H1 (cell line): Measurements from ENCODE around the gene MXRA8. TPM values are rescaled to one million over a fixed set of nuclear protein-coding genes. Genes with fewer than 3 reads are reported as not detected.

Experiments
- CTCF ChIA-PET: fragments of 300-600 bp; sonication (Branson Sonifier 250); formaldehyde crosslinking; loops from one replicate; lab custom pipeline; 2021; ENCODE audit not compliant: partially characterized antibody; lab: Charles Lee
- POLR2A ChIA-PET: fragments of 300-600 bp; sonication (Branson Sonifier 250); formaldehyde crosslinking; loops from one replicate; lab custom pipeline; 2021; ENCODE audit warnings: inconsistent platforms; ENCODE audit not compliant: partially characterized antibody; lab: Charles Lee
- DNase-seq, 2 experiments: peaks; one replicate each; pipeline versions ENCODE4 v3.0.0 to v3.0.0-alpha.2; 2010 to 2022; ENCODE audit warnings: low spot score in 2 of 2, low read depth in 1 of 2, mixed read lengths in 1 of 2
- FAIRE-seq: peaks from 2 replicates; lab custom pipeline; 2011; peaks lifted over from hg19 to GRCh38; lab: Jason Lieb, UNC
- H2AFZ ChIP-seq: 2 replicates; pipeline ENCODE4 v1.8.1; 2012; ENCODE audit warnings: low read length, inconsistent platforms
- H2AK5ac ChIP-seq: 2 replicates; pipeline ENCODE4 v1.6.1; 2013; ENCODE audit warnings: low read depth, low read length
- H2BK120ac ChIP-seq: replicated peaks from 2 replicates; pipeline ENCODE3; 2013; ENCODE audit warnings: low read depth, low read length, inconsistent platforms
- H2BK12ac ChIP-seq: 2 replicates; pipeline ENCODE4 v1.6.1; 2013; ENCODE audit warnings: low read depth, low read length
- H2BK15ac ChIP-seq: 2 replicates; pipeline ENCODE4 v1.6.1; 2013; ENCODE audit warnings: low read length
- H2BK20ac ChIP-seq: 2 replicates; pipeline ENCODE4 v1.6.1; 2013; ENCODE audit warnings: low read length
- H2BK5ac ChIP-seq: 2 replicates; pipeline ENCODE4 v1.6.1; 2013; ENCODE audit warnings: low read depth, low read length
- H3K14ac ChIP-seq: 2 replicates; pipeline ENCODE4 v1.6.1; 2013; ENCODE audit warnings: inconsistent platforms; ENCODE audit not compliant: insufficient read length
- H3K18ac ChIP-seq: 2 replicates; pipeline ENCODE4 v1.6.1; 2013; ENCODE audit warnings: low read length; ENCODE audit errors: extremely low read depth
- H3K23ac ChIP-seq: 2 replicates; pipeline ENCODE4 v1.6.1; 2013; ENCODE audit warnings: inconsistent platforms; ENCODE audit not compliant: insufficient read length
- H3K23me2 ChIP-seq: 2 replicates; pipeline ENCODE4 v1.6.1; 2013; ENCODE audit warnings: low read depth, low read length
- H3K27ac ChIP-seq: 2 replicates; pipeline ENCODE4 v1.6.1; 2011; ENCODE audit warnings: low read depth, low read length, inconsistent platforms
- H3K27me3 ChIP-seq, 4 experiments: replicated peaks in 1 of 4; 1 replicate in 1 of 4; 2 replicates in 3 of 4; pipeline versions ENCODE4 v1.6.1 to v1.8.1; 2011 to 2013; ENCODE audit warnings: low read length in 3 of 4, mild to moderate bottlenecking in 3 of 4, inconsistent platforms in 2 of 4, mixed read lengths in 2 of 4, moderate library complexity in 1 of 4; ENCODE audit not compliant: control insufficient read depth in 3 of 4, insufficient read depth in 3 of 4; ENCODE audit errors: extremely low read depth in 1 of 4
- H3K36me3 ChIP-seq, 4 experiments: 2 replicates each; pipeline versions ENCODE4 v1.6.1 to v1.8.1; 2011 to 2013; ENCODE audit warnings: mild to moderate bottlenecking in 4 of 4, low read length in 3 of 4, moderate library complexity in 2 of 4, control low read depth in 1 of 4, inconsistent platforms in 1 of 4; ENCODE audit not compliant: insufficient read depth in 4 of 4, control insufficient read depth in 2 of 4
- H3K4ac ChIP-seq: replicated peaks from 2 replicates; pipeline ENCODE3; 2013; ENCODE audit warnings: low read length, low read depth, mixed read lengths, inconsistent platforms; ENCODE audit not compliant: insufficient read length
- H3K4me1 ChIP-seq, 4 experiments: replicated peaks in 1 of 4; 1 replicate in 1 of 4; 2 replicates in 3 of 4; pipeline versions ENCODE4 v1.6.1 to v1.8.1; 2011 to 2013; ENCODE audit warnings: low read length in 3 of 4, inconsistent platforms in 2 of 4, mixed read lengths in 1 of 4; ENCODE audit not compliant: insufficient read depth in 4 of 4, control insufficient read depth in 3 of 4
- H3K4me2 ChIP-seq, 2 experiments: 2 replicates each; pipeline versions ENCODE4 v1.6.1 to v1.8.1; 2011 to 2013; ENCODE audit warnings: low read depth in 2 of 2, low read length in 2 of 2, control low read depth in 1 of 2, inconsistent platforms in 1 of 2, mild to moderate bottlenecking in 1 of 2; ENCODE audit not compliant: insufficient read depth in 1 of 2
- H3K4me3 ChIP-seq, 4 experiments: fragments of 200-600, 300-600 bp in 1 of 4; sonication (generic), shearing (Covaris generic), sonication (Bioruptor Twin) in 1 of 4; 2 replicates each; pipeline versions ENCODE4 v1.5.1 to v1.8.1; 2011 to 2016; ENCODE audit warnings: low read length in 4 of 4, low read depth in 3 of 4, control low read depth in 2 of 4, inconsistent platforms in 2 of 4, mild to moderate bottlenecking in 2 of 4, mixed read lengths in 1 of 4, moderate library complexity in 1 of 4; ENCODE audit not compliant: insufficient read depth in 2 of 4; ENCODE audit errors: extremely low read depth in 1 of 4
- H3K56ac ChIP-seq: replicated peaks from 2 replicates; pipeline ENCODE3; 2013; ENCODE audit warnings: low read depth, mild to moderate bottlenecking, mixed read lengths, low read length, inconsistent platforms; ENCODE audit not compliant: insufficient read length
- H3K79me1 ChIP-seq: 2 replicates; pipeline ENCODE4 v1.6.1; 2013; ENCODE audit warnings: low read depth, low read length, control low read depth
- H3K79me2 ChIP-seq, 2 experiments: 2 replicates each; pipeline versions ENCODE4 v1.6.1 to v1.8.1; 2012 to 2013; ENCODE audit warnings: low read length in 2 of 2, mild to moderate bottlenecking in 2 of 2, inconsistent platforms in 1 of 2; ENCODE audit not compliant: insufficient read depth in 2 of 2, control insufficient read depth in 1 of 2
- H3K9ac ChIP-seq, 4 experiments: replicated peaks in 1 of 4; 1 replicate in 1 of 4; 2 replicates in 3 of 4; pipeline versions ENCODE4 v1.6.1 to v1.8.1; 2011 to 2013; ENCODE audit warnings: low read depth in 3 of 4, low read length in 3 of 4, control low read depth in 2 of 4, mild to moderate bottlenecking in 2 of 4, moderate library complexity in 2 of 4, inconsistent platforms in 1 of 4; ENCODE audit errors: extremely low read depth in 1 of 4
- H3K9me3 ChIP-seq, 2 experiments: 2 replicates each; pipeline versions ENCODE4 v1.6.1 to v1.8.1; 2012 to 2013; ENCODE audit warnings: mild to moderate bottlenecking in 2 of 2, moderate library complexity in 2 of 2, control low read depth in 1 of 2, inconsistent platforms in 1 of 2, low read depth in 1 of 2, low read length in 1 of 2, mixed read lengths in 1 of 2; ENCODE audit not compliant: insufficient read depth in 2 of 2
- H4K20me1 ChIP-seq, 2 experiments: replicated peaks in 1 of 2; 2 replicates each; pipeline versions ENCODE3 to v1.8.1; 2011 to 2013; ENCODE audit warnings: inconsistent platforms in 2 of 2, low read length in 2 of 2, mild to moderate bottlenecking in 1 of 2; ENCODE audit not compliant: insufficient read depth in 2 of 2, control insufficient read depth in 1 of 2
- H4K5ac ChIP-seq: 2 replicates; pipeline ENCODE4 v1.6.1; 2013; ENCODE audit warnings: low read length, low read depth, mixed read lengths, inconsistent platforms; ENCODE audit not compliant: insufficient read length
- H4K8ac ChIP-seq: 2 replicates; pipeline ENCODE4 v1.8.0; 2013; ENCODE audit warnings: mild to moderate bottlenecking, moderate library complexity, low read length, inconsistent platforms; ENCODE audit not compliant: insufficient read depth; ENCODE audit errors: extremely low read depth
- H4K91ac ChIP-seq: replicated peaks from 2 replicates; pipeline ENCODE3; 2013; ENCODE audit warnings: low read length, mixed read lengths, inconsistent platforms; ENCODE audit not compliant: insufficient read length
- BACH1 ChIP-seq: IDR thresholded peaks from 2 replicates; pipeline ENCODE4 v1.6.1; 2012; ENCODE audit warnings: low read length, improper control_type of control experiment
- GTF2F1 ChIP-seq: IDR thresholded peaks from 2 replicates; pipeline ENCODE4 v1.6.1; 2012; ENCODE audit warnings: low read depth, low read length, improper control_type of control experiment, borderline replicate concordance
- WGBS, 2 experiments: shearing (Covaris generic) in 1 of 2; methylation state at CpG; one replicate each; pipeline versions ENCODE4 v1.1.6 to v1.1.7; 2013 to 2015; ENCODE audit warnings: low lambda C conversion rate in 2 of 2, mixed read lengths in 2 of 2, inconsistent platforms in 1 of 2, low coverage in 1 of 2, missing lambda C conversion rate in 1 of 2; ENCODE audit not compliant: insufficient replicate concordance in 2 of 2, insufficient coverage in 1 of 2, insufficient read length in 1 of 2; ENCODE audit errors: extremely low coverage in 1 of 2, missing lambda C conversion rate in 1 of 2; 5-methylcytosine and 5-hydroxymethylcytosine counted together
- polyA plus RNA-seq, 7 experiments: library from polyadenylated mRNA; depleted of rRNA in 3 of 7; stranded (reverse) in 5 of 7; unstranded in 2 of 7; fragments of >200 nt in 5 of 7; fragments of 200-250 nt in 2 of 7; gene quantifications; 1 replicate in 5 of 7; 2 replicates in 1 of 7; 4 replicates in 1 of 7; pipeline versions ENCODE4 v1.2.1 to v1.2.3, GENCODE V29; 2011 to 2013; ENCODE audit warnings: missing spikeins in 2 of 7, mixed read lengths in 2 of 7
- total RNA-seq: library from RNA; stranded (reverse); fragmentation: NEBNext Ultra II Directional; extraction: Animal tissue kit (Norgen Biotek cat#: 25700); gene quantifications from 2 replicates; pipeline ENCODE4 v1.2.1, GENCODE V29; 2021

MXRA8 gene
- total and polyA plus RNA-seq, 2 of the 8 experiments (the other 6 are each of a cell fraction or from before 2014, with no cell fraction given), result 10.5 to 17.2 TPM

DNA sequence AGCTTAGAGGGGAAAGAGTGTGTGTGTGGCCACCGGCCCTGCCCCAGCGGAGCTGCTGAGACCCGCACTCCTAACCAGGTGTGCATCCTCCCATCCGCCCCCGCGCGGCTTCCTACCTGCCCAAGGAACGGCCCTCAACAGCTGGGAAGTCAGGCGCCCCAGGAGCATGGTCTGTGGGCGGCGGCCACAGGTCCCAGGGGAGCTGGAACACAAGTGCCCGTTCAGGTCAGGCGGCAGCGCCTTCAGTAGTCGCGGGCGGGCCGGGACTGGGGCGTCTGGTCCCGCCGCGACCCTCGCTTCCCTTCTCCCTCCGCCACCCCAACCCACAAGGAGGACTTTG is 16.2 kb upstream of the MXRA8 start:
- Histone ChIP-seq H4K5ac (no peak overlapping the region), H3K79me1 (peaks cover 3% of the 10 kb centered on the region; the same call in 1 of the 2 replicates), H3K4ac (no peak overlapping the region), H2AFZ (no peak overlapping the region), H3K27ac (peak overlapping the region; percentile 62; the same call in 1 of the 2 replicates), H3K9me3 (no peaks in the 10 kb centered on the region), H2AK5ac (no peak overlapping the region), H3K4me2 (peak overlapping the region; percentile 77 to 99), H2BK20ac (no peak overlapping the region), H4K8ac (peak overlapping the region; percentile 96), H3K79me2 (peaks cover 5 to 17% of the 10 kb centered on the region in 2 experiments; a peak in 3 of 4 replicates), H3K56ac (peak overlapping the region; percentile 25), H4K20me1 (peaks cover 0 to 8% of the 10 kb centered on the region in 2 experiments), H3K18ac (peak overlapping the region; percentile 60; the same call in 1 of the 2 replicates), H3K23me2 (peaks cover 7% of the 10 kb centered on the region; the same call in 1 of the 2 replicates), H2BK12ac (no peak overlapping the region), H2BK5ac (peak overlapping the region; percentile 44; the same call in 1 of the 2 replicates), H2BK120ac (no peak overlapping the region), H3K9ac (peak overlapping the region; percentile 81 to 94 (median 84)), H3K14ac (no peak overlapping the region), H3K23ac (no peak overlapping the region), H2BK15ac (no peak overlapping the region), H3K27me3 (no peaks in the 10 kb centered on the region), H3K36me3 (peaks cover 0 to 4% (median 0%) of the 10 kb centered on the region in 4 experiments; a peak in 1 of 8 replicates), H3K4me1 (peaks cover 0 to 12% (median 9%) of the 10 kb centered on the region in 4 experiments; a peak in 5 of 7 replicates), H4K91ac (no peak overlapping the region), H3K4me3 (peak overlapping the region; percentile 87 to 97 (median 88))
- ChIA-PET CTCF (interaction anchor here (0.6 to 4.6 kb wide), 9 partner anchors 12 to 282 kb away, joined by 3 to 17 read pairs (median 5); partner anchors contain the start of gene CCNL2), POLR2A (interaction anchor here (0.7 to 33.4 kb wide), 13 partner anchors 16 to 73 kb away, joined by 3 to 719 read pairs (median 5); partner anchors contain the start of genes CCNL2, DVL1, MRPL20 and MXRA8)
- no peak for DNase-seq
- TF ChIP-seq BACH1 (no peak), GTF2F1 (no peak)
- WGBS, 2 experiments, result 5% methylated on average over 17 of the region's 24 CpGs; no CpG with 5 or more reads in 1 of the 2 experiments
- no peak for FAIRE-seq
